HepG2 (cell line): Measurements from ENCODE around the gene DTYMK. TPM values are rescaled to one million over a fixed set of nuclear protein-coding genes. Genes with fewer than 3 reads are reported as not detected.

Experiments
- CENPBD1 ChIP-seq: sonication (generic); formaldehyde crosslinking; IDR thresholded peaks from 2 replicates; pipeline ENCODE4 v1.8.0; 2022; ENCODE audit warnings: missing genetic modification reagents, low read depth, mild to moderate bottlenecking, borderline replicate concordance
- CTCF ChIP-seq: sonication (generic); formaldehyde crosslinking; IDR thresholded peaks from 2 replicates; pipeline ENCODE4 v1.5.0; 2020; ENCODE audit warnings: mild to moderate bottlenecking, missing genetic modification reagents, moderate library complexity
- GPN1 ChIP-seq: sonication (generic); formaldehyde crosslinking; IDR thresholded peaks from 2 replicates; pipeline ENCODE4 v1.5.1; 2020; ENCODE audit warnings: missing genetic modification reagents, borderline replicate concordance
- HDAC1 ChIP-seq: sonication (generic); formaldehyde crosslinking; IDR thresholded peaks from 2 replicates; pipeline ENCODE4 v1.5.1; 2020; ENCODE audit warnings: mild to moderate bottlenecking, missing genetic modification reagents
- HNF1A ChIP-seq, 2 experiments: sonication (generic) in 1 of 2; formaldehyde crosslinking in 1 of 2; IDR thresholded peaks; 2 replicates each; pipeline versions ENCODE4 v1.4.0 to v1.6.1; 2016 to 2020; ENCODE audit warnings: borderline replicate concordance in 1 of 2, low read depth in 1 of 2, mild to moderate bottlenecking in 1 of 2, missing genetic modification reagents in 1 of 2
- IRF9 ChIP-seq: sonication (generic); formaldehyde crosslinking; IDR thresholded peaks from 2 replicates; pipeline ENCODE4 v1.8.0; 2022; ENCODE audit warnings: missing genetic modification reagents, mild to moderate bottlenecking, borderline replicate concordance
- LBX2 ChIP-seq: sonication (generic); formaldehyde crosslinking; IDR thresholded peaks from 2 replicates; pipeline ENCODE4 v1.5.0; 2020; ENCODE audit warnings: missing genetic modification reagents, mild to moderate bottlenecking, borderline replicate concordance
- MTERF4 ChIP-seq: sonication (generic); formaldehyde crosslinking; IDR thresholded peaks from 2 replicates; pipeline ENCODE4 v1.8.0; 2023; ENCODE audit warnings: mild to moderate bottlenecking, missing genetic modification reagents
- PITX1 ChIP-seq: sonication (generic); formaldehyde crosslinking; IDR thresholded peaks from 2 replicates; pipeline ENCODE4 v1.5.1; 2020; ENCODE audit warnings: mild to moderate bottlenecking, missing genetic modification reagents
- POLR2G ChIP-seq: fragments of 200-400 bp; formaldehyde crosslinking; IDR thresholded peaks from 2 replicates; pipeline ENCODE4 v1.6.1; 2018; ENCODE audit warnings: mild to moderate bottlenecking, low read depth, low read length, moderate library complexity
- RAD21 ChIP-seq: fragments of 450-650 bp; formaldehyde crosslinking; IDR thresholded peaks from 2 replicates; pipeline ENCODE4 v1.5.0; 2020; ENCODE audit warnings: mild to moderate bottlenecking
- STAT5B ChIP-seq: sonication (generic); formaldehyde crosslinking; IDR thresholded peaks from 2 replicates; pipeline ENCODE4 v1.4.0; 2020; ENCODE audit warnings: missing genetic modification reagents
- TBL1XR1 ChIP-seq: fragments of 150-350 bp; IDR thresholded peaks from 2 replicates; pipeline ENCODE4 v1.6.1; 2014; ENCODE audit warnings: borderline replicate concordance, low read length; ENCODE audit not compliant: partially characterized antibody
- ZNF160 ChIP-seq: sonication (generic); formaldehyde crosslinking; IDR thresholded peaks from 2 replicates; pipeline ENCODE4 v1.8.0; 2022; ENCODE audit warnings: mild to moderate bottlenecking, inconsistent platforms, missing genetic modification reagents
- ZNF232 ChIP-seq: sonication (generic); formaldehyde crosslinking; IDR thresholded peaks from 2 replicates; pipeline ENCODE4 v1.4.0; 2020; ENCODE audit warnings: missing genetic modification reagents, borderline replicate concordance
- ZNF639 ChIP-seq: conservative IDR thresholded peaks from 2 replicates; pipeline ENCODE4 v1.6.1; 2018; ENCODE audit warnings: missing genetic modification reagents
- polyA plus RNA-seq, 8 experiments: library from polyadenylated mRNA; depleted of rRNA in 3 of 8; stranded (reverse) in 7 of 8; unstranded in 1 of 8; fragments of >200 nt; fragmentation: Illumina TruSeq in 4 of 8; extraction: Trizol in 4 of 8; gene quantifications; 2 replicates each; pipeline versions ENCODE4 v1.2.1 to v1.2.3, GENCODE V29; 2011 to 2016; ENCODE audit warnings: low read depth in 4 of 8, missing spikeins in 1 of 8, mixed read lengths in 1 of 8; ENCODE audit not compliant: insufficient read depth in 1 of 8
- total RNA-seq, 5 experiments: library from RNA; depleted of rRNA; stranded (reverse); fragments of >200 nt; fragmentation: Illumina TruSeq; extraction: Trizol; gene quantifications; 2 replicates each; pipeline ENCODE4 v1.2.3, GENCODE V29; 2016; ENCODE audit warnings: low read depth in 1 of 5

The DTYMK gene
- total and polyA plus RNA-seq, 2 of the 13 experiments (the other 11 are each of a cell fraction or from before 2014, with no cell fraction given): 57.5 to 134 TPM

GRCh38 chr2:241702155-241703031 is 15.8 kb upstream of the DTYMK start (continued):
- TF ChIP-seq GPN1: no peak
- no peak; the same call in 1 of the 2 replicates for TF ChIP-seq ZNF160 (CRISPR knock-in tag)
- TF ChIP-seq ZNF232 (CRISPR knock-in tag): 0 out of 2 replicates have a peak, but pooled peaks have one; percentile 21
- TF ChIP-seq LBX2 (CRISPR knock-in tag): 0 out of 2 replicates have a peak, but pooled peaks have one; percentile 30
- TF ChIP-seq RAD21 (CRISPR knock-in tag): peak; percentile 81
- peak; percentile 86 for TF ChIP-seq CTCF (CRISPR knock-in tag)
- TF ChIP-seq TBL1XR1: no peak
- TF ChIP-seq IRF9: peak; percentile 74; the same call in 1 of the 2 replicates
- TF ChIP-seq STAT5B (CRISPR knock-in tag): no peak
- TF ChIP-seq PITX1 (CRISPR knock-in tag): peak; percentile 50; the same call in 1 of the 2 replicates
- peak; percentile 56; the same call in 1 of the 2 replicates for TF ChIP-seq POLR2G
- TF ChIP-seq CENPBD1: no peak
- no peak for TF ChIP-seq HNF1A (IDR thresholded peaks at IDR 0.05; ENCODE audit: low read depth)
- TF ChIP-seq HNF1A (CRISPR knock-in tag; IDR thresholded peaks at IDR 0.05; ENCODE audit: borderline replicate concordance): peak; percentile 68; the same call in 1 of the 2 replicates
- TF ChIP-seq HDAC1: peak; percentile 90
- peak; percentile 66; the same call in 1 of the 2 replicates for TF ChIP-seq ZNF639 (CRISPR knock-in tag)
- TF ChIP-seq MTERF4 (CRISPR knock-in tag): peak; percentile 66; the same call in 1 of the 2 replicates
